ENCODE data around the gene HNRNPA1. TPM values are rescaled to one million over a fixed set of nuclear protein-coding genes. Genes with fewer than 3 reads are reported as not detected.
"Not testable (repeated sequence)": the region's sequence is repeated elsewhere in the genome, so short reads cannot be mapped to it uniquely, and the experiment has no call there.

The HNRNPA1 gene
- total RNA-seq, 1 donor from 2014 or later: 655 TPM

DNA sequence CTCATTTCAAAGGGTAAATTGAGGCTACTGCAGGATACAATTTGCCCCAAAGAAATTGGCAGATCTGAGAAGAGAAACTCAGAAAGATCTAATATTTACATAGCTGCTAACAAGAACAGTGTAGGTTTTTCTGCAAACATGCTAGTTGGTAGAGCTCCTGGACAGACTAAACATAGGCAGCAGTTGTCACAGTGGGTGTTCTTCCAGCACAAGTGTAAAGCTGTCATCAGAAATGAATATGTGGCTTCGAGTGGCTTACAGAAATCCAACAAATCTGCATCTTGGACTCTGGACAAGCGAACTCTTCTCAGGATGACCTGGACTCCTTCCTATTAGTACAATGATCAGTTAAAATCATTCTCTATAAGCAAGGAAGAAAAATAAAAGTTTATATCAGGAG, 6.5 kb upstream of the HNRNPA1 start:
- no peak for DNase-seq (ENCODE audit: low spot score)

DNA sequence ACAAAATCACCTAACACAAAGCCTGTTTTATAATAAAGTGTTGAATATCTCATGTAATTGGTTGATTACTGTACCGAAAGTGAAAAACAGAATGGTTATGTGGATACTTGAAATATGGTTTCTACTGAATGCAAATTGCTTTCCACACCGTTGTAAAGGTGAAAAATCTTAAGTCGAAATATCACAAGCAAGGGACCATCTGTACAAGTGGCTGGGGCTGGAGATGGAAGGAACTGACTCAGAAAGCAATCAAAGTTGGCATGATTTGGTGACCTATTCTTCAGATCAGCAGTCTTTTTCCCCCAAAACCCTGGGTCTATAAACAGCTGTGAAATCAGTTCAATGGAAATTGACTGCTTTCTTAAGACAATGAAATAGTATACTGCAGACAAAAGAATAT, 4.2 kb upstream of the HNRNPA1 start:
- DNase-seq (ENCODE audit: low spot score): no peak

DNA sequence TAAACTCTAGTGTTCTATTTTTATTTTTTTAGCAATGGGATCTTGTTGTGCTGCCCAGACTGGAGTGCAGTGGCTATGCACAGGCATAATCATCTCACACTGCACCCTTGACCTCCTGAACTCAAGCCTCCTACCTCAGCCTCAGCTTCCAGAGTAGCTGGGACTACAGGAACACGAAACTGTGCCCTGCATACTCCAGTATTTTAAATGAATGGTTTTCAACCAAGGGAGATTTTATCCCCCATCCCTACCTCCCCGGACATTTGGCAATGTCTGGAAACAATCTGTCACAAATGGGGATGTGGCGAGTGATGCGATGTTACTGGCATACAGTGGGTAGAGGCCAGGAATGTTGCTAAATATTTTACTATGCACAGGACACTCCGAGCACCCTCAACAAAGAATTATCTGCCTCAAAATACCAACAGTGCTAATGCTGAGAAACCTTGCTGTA, 2.7 kb upstream of the HNRNPA1 start:
- no peak for DNase-seq (ENCODE audit: low spot score)

DNA sequence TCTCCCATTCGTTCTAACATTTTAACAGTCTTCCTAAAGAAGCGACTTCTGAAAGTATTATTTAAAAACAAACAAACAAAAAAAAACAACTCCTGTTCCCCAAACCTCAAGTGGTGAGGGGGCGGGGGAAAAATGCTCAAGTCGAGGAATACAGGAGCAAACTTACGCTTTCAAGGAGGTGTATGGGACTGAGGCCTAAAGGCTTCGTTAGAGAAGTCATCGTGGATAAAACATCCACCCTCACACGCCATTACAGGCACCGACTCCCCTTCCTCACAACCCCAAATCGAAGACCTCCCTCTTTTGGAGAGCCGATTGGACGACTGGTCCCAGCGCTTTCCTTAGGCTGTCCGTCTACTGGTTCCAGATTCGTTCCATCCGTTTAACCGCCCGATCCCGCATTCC, 1.3 kb upstream of the HNRNPA1 start:
- DNase-seq (ENCODE audit: low spot score): no peak

DNA sequence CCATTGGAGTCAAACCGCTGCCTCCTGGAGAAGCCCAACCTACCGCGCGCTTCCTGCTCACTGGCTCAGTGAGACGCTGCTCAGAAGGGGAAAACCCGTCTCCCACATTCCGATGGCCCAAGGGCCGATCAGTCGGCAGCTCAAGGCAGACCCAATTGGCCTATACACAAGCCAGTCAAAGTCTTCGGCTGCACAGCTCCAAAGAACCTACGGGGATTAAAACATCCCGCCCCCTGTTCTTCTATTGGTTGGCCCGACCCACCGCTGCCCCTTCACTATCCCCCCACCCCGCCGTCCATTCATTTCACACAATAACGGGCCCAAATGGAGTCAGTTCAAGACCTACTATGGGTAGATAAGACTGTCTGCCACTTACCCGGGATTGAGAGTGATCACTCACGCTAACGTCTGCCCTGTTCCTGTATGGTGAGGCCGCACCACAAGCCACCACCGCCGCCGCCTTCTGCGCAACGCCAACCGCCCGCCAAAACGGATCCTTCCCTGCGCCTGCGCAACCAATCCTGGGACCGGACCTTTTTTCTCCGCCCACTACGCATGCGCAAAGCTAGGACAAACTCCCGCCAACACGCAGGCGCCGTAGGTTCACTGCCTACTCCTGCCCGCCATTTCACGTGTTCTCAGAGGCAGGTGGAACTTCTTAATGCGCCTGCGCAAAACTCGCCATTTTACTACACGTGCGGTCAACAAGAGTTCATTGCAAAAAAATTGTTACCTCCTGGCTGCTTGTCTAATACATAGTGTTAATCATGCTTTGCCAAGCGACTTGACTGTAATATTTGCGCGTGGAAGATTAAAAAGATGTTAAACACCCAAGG, 676 bp upstream of the HNRNPA1 start, which contains the start of gene CBX5:
TSS of gene CBX5 (minus strand) at position 491 of the 836 bp plus-strand sequence. CDS start 22,472 bp downstream, outside the sequence.
- DNase-seq (ENCODE audit: low spot score): peak; percentile 100

DNA sequence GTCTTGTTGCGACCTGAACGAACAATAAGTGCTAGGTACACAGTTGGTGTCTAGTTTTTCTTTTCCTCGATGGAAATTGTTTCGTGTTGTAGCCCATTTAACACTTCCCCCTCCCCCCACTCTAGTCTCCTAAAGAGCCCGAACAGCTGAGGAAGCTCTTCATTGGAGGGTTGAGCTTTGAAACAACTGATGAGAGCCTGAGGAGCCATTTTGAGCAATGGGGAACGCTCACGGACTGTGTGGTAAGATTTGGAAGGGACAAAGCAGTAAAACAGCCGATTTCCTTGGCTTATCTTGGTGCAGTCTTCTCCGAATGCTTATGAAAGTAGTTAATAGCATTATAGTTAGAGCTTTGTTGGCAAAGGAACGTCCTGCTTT, 724 bp downstream of the HNRNPA1 start:
- not testable (repeated sequence) for DNase-seq (ENCODE audit: low spot score)

DNA sequence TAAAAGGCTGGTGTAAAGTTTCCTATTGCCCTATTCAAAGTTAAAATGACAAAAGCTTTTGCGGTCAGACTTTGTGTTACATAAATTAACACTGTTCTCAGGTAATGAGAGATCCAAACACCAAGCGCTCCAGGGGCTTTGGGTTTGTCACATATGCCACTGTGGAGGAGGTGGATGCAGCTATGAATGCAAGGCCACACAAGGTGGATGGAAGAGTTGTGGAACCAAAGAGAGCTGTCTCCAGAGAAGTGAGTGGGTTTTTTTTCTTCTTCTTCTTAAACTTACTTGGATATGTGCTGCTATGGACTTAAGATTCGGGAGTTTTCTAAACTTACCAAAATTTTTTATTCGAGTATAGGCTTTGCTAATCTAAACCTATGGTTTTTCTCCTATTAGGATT, 1.2 kb downstream of the HNRNPA1 start:
- DNase-seq (ENCODE audit: low spot score): not testable (repeated sequence)

DNA sequence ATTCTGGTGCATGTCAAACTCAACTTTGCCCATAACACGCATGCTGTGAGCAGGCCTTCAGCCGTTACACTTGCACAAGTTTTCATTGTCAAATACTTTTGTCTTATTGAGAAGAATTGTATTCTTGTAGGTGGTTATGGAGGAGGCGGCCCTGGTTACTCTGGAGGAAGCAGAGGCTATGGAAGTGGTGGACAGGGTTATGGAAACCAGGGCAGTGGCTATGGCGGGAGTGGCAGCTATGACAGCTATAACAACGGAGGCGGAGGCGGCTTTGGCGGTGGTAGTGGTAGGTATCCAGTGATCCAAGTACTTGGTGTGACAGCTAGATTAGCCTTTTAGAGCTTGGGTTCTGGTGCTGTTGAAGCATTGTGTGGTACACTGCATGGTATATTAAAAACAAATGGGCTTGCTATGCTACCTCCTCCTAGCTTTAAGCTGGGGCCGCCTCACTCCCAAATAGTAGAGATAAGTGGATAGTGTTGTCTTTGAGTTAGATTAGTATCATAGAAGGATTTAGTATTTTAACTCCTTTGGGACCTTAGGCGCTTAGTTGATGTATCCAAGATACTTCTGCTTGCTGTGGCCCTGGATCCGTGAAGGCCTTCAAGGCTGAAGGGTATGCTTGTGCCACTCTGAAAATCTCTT, 2.5 kb downstream of the HNRNPA1 start:
- no peak for DNase-seq (ENCODE audit: low spot score)

DNA sequence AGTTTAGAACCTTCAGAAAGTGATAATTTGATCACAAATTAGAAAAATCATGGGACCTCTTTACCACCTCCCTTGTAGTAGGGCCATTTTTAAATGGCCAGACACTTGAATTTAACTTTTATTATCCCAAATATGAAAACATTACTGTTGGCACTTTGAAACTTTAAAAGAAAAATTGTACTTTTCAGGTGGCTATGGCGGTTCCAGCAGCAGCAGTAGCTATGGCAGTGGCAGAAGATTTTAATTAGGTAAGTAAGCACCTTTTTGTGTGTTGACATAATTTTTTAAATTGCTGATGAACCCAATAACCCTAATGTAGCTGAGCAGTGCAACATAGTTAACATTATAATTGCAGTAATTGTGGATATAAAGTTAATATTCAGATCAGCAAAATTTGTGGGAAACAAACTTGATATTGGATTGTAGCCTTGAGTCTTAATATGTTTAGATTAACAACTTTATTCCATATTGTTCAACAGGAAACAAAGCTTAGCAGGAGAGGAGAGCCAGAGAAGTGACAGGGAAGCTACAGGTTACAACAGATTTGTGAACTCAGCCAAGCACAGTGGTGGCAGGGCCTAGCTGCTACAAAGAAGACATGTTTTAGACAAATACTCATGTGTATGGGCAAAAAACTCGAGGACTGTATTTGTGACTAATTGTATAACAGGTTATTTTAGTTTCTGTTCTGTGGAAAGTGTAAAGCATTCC, 3.7 kb downstream of the HNRNPA1 start:
- DNase-seq (ENCODE audit: low spot score): not testable (repeated sequence)

DNA sequence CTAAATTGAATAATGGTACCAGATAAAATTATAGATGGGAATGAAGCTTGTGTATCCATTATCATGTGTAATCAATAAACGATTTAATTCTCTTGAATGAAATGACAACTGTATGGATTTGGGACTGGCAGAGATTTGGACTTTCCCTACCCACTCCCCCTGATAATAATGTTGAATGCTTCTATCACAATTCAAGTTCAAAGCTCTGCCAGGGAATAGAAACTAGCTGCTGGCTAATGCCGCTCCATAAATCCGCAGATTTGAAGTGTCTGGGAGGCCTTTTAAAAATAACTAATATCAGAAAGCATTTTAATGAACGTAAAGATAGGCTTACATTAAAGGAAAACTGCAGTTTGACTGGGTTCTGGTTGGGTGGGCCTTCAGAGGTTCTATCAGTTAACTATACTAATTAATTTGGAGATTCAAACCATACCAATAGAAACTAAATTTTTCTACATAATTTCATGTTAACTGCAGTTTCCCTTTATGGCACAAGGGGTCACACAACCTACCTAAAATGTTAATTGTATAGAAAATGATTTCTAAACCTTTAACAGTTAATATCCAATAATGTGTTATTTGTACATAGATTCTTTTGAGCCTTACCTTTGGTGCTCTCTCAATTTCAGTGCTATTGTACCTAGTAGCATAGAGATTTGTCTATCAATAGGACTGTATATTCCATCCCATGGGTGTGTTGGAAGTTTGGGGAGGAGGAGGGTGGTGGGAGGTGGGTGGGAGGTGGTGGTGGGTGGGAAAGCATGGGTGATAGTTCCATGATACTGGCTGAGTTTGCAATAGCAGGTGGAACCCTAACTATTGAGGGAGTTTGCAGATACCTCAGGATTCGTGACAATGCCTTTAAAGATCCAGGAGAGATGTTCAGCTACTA, 4.9 kb downstream of the HNRNPA1 start:
- no peak for DNase-seq (ENCODE audit: low spot score)

DNA sequence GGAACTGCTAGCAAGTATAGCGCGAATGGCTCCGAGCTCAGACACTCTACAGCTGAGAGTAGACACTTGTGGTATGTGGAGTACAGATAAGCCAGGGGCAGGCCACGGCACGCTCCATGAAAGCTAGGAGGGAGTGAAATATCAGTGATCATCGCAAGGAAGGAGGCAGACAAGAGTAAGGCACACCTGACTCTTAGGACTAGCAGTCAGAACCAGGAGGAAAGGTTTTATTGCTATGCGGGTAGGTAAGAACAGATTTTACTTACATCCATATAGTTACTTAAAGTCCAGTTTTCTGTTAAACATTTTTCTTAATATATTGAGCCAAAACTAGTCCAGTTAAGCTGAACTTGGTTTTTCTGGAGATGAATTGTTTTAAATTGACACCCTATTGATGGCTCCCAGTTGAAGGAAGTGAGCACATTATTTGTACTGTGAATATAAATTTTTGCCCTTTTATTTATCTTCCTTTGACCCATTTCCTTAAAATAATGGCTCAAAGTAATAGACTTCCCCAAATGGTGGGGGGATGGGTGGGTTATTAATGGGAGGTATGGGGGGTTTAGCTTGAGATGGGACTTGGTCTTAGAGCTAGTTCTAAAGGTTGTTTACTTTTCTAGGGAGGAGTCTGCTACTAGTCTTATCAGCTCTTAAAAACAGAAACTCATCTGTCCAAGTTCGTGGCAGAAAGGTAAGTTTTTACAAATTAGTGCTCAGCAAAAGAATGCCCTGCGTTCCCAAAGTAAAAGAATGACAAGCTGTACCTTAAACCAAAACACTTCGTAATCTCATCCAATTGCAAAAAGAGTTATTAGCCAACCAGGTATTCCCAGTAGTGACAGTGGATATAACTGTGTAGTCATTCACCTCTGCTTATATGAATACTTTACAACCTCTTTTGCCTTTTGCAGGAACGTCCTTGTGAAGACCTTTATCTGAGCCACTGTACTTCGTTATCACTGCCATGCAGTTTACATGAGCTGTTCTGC, 5.8 kb downstream of the HNRNPA1 start:
- DNase-seq (ENCODE audit: low spot score): no peak

DNA sequence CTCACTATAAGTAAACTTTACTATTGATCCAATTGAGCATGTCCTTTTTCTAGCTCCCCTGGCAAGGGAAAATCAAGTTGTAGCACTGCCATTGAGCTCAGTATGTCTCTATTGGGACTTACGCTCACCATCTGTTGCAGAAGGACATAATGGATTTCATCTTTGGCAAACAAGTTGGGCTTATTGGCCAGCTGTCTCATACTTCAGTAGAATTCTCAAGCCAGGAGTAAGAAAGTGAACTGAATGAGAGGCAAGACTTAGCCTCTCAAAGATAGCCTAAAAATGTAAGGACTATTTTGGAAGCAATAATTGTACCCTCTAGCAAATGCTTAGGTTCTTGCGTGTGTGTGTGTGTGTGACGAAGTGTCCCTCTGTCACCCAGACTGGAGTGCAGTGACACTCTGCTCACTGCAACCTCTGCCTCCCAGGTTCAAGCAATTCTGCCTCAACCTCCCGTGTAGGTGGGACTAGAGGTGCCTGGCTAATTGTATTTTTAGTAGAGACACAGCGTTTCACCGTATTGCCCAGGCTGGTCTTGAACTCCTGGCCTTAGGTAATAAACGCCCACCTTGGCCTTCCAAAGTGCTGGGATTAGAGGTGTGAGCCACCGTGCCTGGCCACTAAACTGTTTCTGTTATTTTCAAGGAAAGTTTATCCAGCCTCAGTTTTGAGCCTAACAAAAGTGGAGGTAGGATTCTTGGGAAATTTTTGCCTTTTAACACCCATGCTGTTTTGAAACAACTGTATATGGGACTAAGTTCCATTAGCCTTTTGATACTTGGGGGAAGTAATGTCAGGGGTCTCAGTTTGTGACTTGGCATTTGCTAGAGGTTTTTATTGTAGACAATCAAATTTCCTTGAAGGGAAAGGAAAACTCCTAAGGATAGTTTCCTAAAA, 7.0 kb downstream of the HNRNPA1 start:
- DNase-seq (ENCODE audit: low spot score): no peak

DNA sequence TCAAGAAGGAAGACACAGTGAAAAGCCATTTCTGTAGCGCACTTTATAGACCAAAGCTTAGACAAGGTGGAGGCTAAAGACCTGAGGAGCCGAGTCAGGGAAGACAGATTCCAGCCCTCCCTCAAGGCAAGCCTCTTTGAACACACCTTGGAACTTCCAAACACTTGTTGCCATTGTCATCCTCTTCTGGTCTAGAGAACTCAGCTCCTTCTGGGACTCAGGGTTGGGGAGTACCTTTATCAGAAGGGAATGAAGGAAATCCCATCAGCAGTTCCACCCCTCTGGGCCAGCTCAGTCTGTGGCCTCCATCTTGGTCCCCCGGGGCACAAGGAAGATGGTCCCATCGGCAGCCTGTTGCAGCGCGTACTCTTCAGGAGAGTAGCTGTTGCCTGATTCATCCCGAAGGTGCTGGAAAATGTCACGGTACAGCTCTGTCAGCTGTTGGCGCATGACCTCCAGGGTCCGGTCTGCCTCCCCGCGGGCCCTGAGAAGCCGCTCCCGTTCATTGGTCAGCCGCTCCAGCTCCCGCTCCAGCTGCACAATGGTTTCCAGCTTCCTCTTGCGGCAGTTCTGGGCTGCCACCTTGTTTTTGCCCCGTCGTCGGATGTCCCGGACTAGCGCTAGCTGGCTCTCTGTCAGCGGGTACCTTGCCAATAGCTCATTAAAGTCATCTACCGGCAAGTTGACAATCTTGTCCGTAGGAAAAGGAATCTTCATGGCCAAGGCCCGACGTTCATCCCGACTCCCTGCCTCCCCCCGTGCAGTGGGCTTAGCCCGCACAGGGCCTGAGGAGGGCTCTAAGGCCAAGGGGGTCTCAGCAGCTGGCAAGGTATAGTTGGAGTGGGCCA, 11.8 kb downstream of the HNRNPA1 start:
- peak; percentile 78 for DNase-seq (ENCODE audit: low spot score)

DNA sequence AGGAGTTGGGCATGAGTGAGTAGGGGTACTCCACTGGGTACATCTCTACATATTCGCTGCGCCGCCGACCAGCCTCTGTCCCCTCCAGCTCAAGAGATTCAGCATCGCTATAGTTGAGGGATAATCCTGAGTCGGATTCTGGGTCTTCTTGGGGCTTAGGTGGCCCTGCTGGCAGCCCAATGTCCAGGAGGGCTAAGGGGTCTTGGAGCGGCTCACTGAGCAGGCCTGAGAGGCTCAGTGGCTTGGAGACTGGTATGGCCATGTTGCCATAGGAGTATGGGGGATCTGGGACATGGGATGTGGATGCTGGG, 12.4 kb downstream of the HNRNPA1 start:
- peak; percentile 64 for DNase-seq (ENCODE audit: low spot score)

DNA sequence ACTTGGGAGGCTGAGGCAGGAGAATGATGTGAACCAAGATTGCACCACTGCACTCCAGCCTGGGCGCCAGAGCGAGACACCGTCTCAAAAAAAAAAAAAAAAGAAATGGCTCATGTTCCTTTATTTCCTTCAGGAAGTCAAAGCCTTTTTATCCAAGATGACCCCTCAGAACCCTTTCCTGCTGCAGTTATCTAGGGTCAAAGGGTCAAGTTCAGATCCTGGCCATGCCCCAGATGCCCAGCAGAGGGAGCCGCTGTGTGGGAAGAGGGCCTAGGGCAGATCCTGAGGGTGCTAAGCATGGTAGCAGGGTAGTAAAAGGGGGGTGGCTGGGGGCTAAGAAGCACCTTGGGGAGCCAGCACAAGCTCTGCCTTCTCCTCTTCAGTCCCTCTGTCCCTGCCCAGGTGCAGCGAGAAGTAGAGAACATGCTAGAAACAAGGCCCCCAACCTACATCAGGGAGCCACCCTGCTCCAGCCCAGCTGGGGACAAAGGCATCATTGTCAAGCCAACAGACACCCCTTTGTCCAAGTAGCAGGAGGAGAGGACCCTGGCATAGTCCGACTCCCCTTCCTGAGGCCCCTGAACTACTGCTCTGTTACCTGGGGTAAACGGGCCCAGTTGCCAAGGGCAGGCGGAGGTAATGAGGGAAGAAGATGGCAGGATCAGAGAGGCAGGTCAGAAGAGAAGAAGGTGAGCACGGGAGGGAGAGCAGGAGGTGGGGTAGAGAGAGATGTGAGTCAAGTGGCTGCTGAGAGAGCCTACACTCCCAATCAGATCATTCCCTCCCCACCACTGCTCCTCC, 13.8 kb downstream of the HNRNPA1 start:
- DNase-seq (ENCODE audit: low spot score): peak; percentile 85

DNA sequence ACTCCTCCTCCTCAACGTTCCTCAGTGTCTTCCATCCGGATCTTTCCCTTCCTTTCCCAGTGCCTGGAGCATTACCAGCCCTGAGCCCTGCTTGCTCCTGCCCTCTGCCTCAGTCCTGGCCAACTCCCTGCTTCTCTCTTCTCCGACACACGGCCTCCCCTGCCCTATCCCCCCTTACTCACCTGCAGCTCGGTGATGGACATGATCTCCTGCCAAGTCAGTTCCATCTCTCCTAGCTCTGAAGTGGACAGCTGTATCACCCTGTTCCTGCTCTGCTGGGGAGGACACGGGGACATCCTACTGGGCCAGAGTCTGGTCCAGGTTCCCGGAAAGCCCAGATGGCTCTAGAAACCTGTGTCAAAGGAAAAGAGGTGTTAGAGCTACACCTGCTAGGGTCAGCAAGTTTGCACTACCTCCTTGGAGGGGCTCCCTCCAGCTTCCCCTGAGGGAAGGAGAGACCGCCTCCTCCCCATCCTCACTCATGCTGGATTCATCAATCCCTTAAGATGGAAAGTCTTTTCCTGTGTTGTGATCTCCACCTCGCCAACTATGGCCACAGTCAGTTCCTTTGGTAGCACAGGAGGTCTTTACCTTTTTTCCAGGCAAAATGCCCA, 14.5 kb downstream of the HNRNPA1 start:
- peak; percentile 57 for DNase-seq (ENCODE audit: low spot score)
